ENCODE results near the gene XPR1.

DNA sequence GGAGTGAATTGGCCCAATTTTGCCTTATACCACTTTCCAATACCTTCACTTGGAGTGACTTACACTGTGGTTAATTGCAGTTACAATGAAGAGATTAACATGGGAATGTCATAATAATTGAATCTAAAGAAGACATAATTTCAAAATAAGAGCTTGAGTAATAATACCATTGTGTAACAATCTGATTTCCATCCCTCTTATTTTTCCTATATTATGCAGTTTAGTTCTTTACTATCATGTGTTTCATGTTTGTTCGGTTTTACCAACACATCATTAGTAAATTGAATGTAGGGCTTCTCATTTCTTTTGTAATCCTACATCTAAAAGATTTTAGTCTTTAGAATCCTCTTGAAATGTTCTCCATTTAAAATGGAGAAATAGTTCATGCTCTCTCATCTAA, 19.2 kb upstream of the XPR1 start:
- TF ChIP-seq, protein P1, sequence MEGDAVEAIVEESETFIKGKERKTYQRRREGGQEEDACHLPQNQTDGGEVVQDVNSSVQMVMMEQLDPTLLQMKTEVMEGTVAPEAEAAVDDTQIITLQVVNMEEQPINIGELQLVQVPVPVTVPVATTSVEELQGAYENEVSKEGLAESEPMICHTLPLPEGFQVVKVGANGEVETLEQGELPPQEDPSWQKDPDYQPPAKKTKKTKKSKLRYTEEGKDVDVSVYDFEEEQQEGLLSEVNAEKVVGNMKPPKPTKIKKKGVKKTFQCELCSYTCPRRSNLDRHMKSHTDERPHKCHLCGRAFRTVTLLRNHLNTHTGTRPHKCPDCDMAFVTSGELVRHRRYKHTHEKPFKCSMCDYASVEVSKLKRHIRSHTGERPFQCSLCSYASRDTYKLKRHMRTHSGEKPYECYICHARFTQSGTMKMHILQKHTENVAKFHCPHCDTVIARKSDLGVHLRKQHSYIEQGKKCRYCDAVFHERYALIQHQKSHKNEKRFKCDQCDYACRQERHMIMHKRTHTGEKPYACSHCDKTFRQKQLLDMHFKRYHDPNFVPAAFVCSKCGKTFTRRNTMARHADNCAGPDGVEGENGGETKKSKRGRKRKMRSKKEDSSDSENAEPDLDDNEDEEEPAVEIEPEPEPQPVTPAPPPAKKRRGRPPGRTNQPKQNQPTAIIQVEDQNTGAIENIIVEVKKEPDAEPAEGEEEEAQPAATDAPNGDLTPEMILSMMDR (IDR thresholded peaks at IDR 0.05; ENCODE audit: insufficient read depth, low read length, poor library complexity, severe bottlenecking) = no peak
- TF ChIP-seq EZH2phosphoT487 (conservative IDR thresholded peaks at IDR 0.05; ENCODE audit: low read length) = no peak
